T-helper 17 cell (primary cell): ENCODE data around the gene MICAL2. TPM values are rescaled to one million over a fixed set of nuclear protein-coding genes. Genes with fewer than 3 reads are reported as not detected.
A peak's percentile ranks its signal among the peaks of the same experiment; 100 is the strongest.

ENCODE experiments used
- ATAC-seq: fragments of 150-1000 bp; cut with Tn5 transposase; 2 replicates; pipeline ENCODE4 v1.10.0; 2021; ENCODE audit warnings: mild to moderate bottlenecking, moderate library complexity
- DNase-seq, 3 donors: peaks; one replicate each; pipeline versions ENCODE4 v3.0.0 to v3.0.0-alpha.2; 2020 to 2021
- H3K9me3 ChIP-seq: one replicate; pipeline ENCODE4 v1.7.0; 2013; ENCODE audit warnings: low read length, mild to moderate bottlenecking; ENCODE audit not compliant: control insufficient read depth, poor library complexity, severe bottlenecking
- H3K27ac Mint-ChIP-seq: one replicate; pipeline ENCODE4 v1.8.0; 2022; ENCODE audit warnings: mild to moderate bottlenecking, moderate library complexity, mixed read lengths
- H3K27me3 Mint-ChIP-seq: one replicate; pipeline ENCODE4 v1.8.0; 2022; ENCODE audit warnings: mixed read lengths
- H3K36me3 Mint-ChIP-seq: one replicate; pipeline ENCODE4 v1.8.0; 2022; ENCODE audit warnings: low read depth, mixed read lengths
- H3K4me1 Mint-ChIP-seq: one replicate; pipeline ENCODE4 v1.8.0; 2022; ENCODE audit warnings: mild to moderate bottlenecking, mixed read lengths
- H3K4me3 Mint-ChIP-seq: one replicate; pipeline ENCODE4 v1.8.0; 2022; ENCODE audit warnings: mild to moderate bottlenecking, moderate library complexity, mixed read lengths
- total RNA-seq, 4 donors: library from RNA in 2 of 4; stranded (reverse) in 2 of 4; gene quantifications; one replicate each; pipeline ENCODE4 v1.2.3 and lab custom pipeline; 2022 to 2026

MICAL2 gene
- total RNA-seq, 2 donors from 2014 or later, result 52.0 to 66.9 TPM

- H3K4me3 Mint-ChIP-seq, result no peak overlapping the region
- no peak for DNase-seq
- H3K4me1 Mint-ChIP-seq, result peaks cover 16% of the 10 kb centered on the region
- H3K36me3 Mint-ChIP-seq, result peaks cover 15% of the 10 kb centered on the region
- H3K9me3 ChIP-seq, result no peaks in the 10 kb centered on the region
- no peak for ATAC-seq
- H3K27me3 Mint-ChIP-seq, result no peaks in the 10 kb centered on the region
- H3K27ac Mint-ChIP-seq, result no peak overlapping the region
Measured at GRCh38 chr11:12266132-12266531, 155.7 kb downstream of the MICAL2 start.

GRCh38 chr11:12266943-12267342, 156.6 kb downstream of the MICAL2 start:
- H3K27ac Mint-ChIP-seq, result no peak overlapping the region
- H3K4me3 Mint-ChIP-seq, result no peak overlapping the region
- H3K27me3 Mint-ChIP-seq, result no peaks in the 10 kb centered on the region
- peaks cover 16% of the 10 kb centered on the region for H3K4me1 Mint-ChIP-seq
- no peaks in the 10 kb centered on the region for H3K9me3 ChIP-seq
- H3K36me3 Mint-ChIP-seq, result peaks cover 13% of the 10 kb centered on the region
- DNase-seq (no peak), ATAC-seq (no peak)

GRCh38 chr11:12267921-12268320, 157.5 kb downstream of the MICAL2 start:
- Mint-ChIP-seq H3K36me3 (peaks cover 8% of the 10 kb centered on the region), H3K4me3 (no peak overlapping the region), H3K4me1 (peaks cover 11% of the 10 kb centered on the region), H3K27me3 (no peaks in the 10 kb centered on the region), H3K27ac (no peak overlapping the region)
- no peak for DNase-seq
- ATAC-seq, result no peak
- H3K9me3 ChIP-seq, result no peaks in the 10 kb centered on the region

DNA sequence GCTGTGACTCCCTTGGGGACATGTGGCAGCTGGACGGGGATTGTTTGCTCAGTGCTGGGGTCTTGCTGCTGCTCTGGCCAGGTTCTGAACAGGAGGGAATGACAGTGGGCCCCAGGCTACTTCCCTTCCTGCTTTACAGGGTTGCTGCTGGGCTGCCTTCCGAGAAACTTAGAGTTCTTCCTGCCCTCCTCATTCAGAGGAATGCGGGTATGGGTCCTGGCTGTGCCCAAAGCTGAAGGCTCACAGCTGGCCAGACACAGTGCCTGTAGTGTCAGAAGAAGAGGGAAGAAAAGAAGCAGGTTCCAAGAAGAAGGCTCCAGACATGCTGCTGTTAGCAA, 158.7 kb downstream of the MICAL2 start:
- Mint-ChIP-seq H3K4me1 (peaks cover 11% of the 10 kb centered on the region), H3K36me3 (peaks cover 3% of the 10 kb centered on the region), H3K4me3 (no peak overlapping the region)

GRCh38 chr11:12269446-12270214, 159.2 kb downstream of the MICAL2 start:
- Mint-ChIP-seq H3K27me3 (no peaks in the 10 kb centered on the region), H3K4me3 (no peak overlapping the region), H3K36me3 (peaks cover 3% of the 10 kb centered on the region), H3K27ac (no peak overlapping the region), H3K4me1 (peaks cover 11% of the 10 kb centered on the region)
- ATAC-seq (no peak), DNase-seq (no peak)
- no peaks in the 10 kb centered on the region for H3K9me3 ChIP-seq

More for the DNA sequence above, 158.7 kb downstream of the MICAL2 start:
- Mint-ChIP-seq H3K27me3 (no peaks in the 10 kb centered on the region), H3K27ac (no peak overlapping the region)
- DNase-seq (no peak), ATAC-seq (no peak)
- H3K9me3 ChIP-seq, result no peaks in the 10 kb centered on the region

- DNase-seq, result no peak
- ATAC-seq, result no peak
- H3K27ac Mint-ChIP-seq, result peak overlapping the region; percentile 80
- peaks cover 3% of the 10 kb centered on the region for H3K36me3 Mint-ChIP-seq
- no peaks in the 10 kb centered on the region for H3K9me3 ChIP-seq
- H3K4me1 Mint-ChIP-seq, result peaks cover 14% of the 10 kb centered on the region
- H3K27me3 Mint-ChIP-seq, result no peaks in the 10 kb centered on the region
- no peak overlapping the region for H3K4me3 Mint-ChIP-seq
Measured at GRCh38 chr11:12270215-12270797, 159.9 kb downstream of the MICAL2 start.

- no peaks in the 10 kb centered on the region for H3K27me3 Mint-ChIP-seq
- peak overlapping the region; percentile 80 for H3K27ac Mint-ChIP-seq
- no peak overlapping the region for H3K4me3 Mint-ChIP-seq
- H3K4me1 Mint-ChIP-seq, result peaks cover 14% of the 10 kb centered on the region
- H3K9me3 ChIP-seq, result no peaks in the 10 kb centered on the region
- H3K36me3 Mint-ChIP-seq, result peaks cover 3% of the 10 kb centered on the region
- DNase-seq (no peak), ATAC-seq (no peak)
Measured at GRCh38 chr11:12270817-12271216, 160.4 kb downstream of the MICAL2 start.

- Mint-ChIP-seq H3K27ac (peak overlapping the region; percentile 80), H3K4me3 (no peak overlapping the region), H3K4me1 (peaks cover 14% of the 10 kb centered on the region), H3K36me3 (peaks cover 3% of the 10 kb centered on the region), H3K27me3 (no peaks in the 10 kb centered on the region)
- no peaks in the 10 kb centered on the region for H3K9me3 ChIP-seq
- ATAC-seq (no peak), DNase-seq (no peak)
Measured at GRCh38 chr11:12271241-12271640, 160.9 kb downstream of the MICAL2 start.

DNA sequence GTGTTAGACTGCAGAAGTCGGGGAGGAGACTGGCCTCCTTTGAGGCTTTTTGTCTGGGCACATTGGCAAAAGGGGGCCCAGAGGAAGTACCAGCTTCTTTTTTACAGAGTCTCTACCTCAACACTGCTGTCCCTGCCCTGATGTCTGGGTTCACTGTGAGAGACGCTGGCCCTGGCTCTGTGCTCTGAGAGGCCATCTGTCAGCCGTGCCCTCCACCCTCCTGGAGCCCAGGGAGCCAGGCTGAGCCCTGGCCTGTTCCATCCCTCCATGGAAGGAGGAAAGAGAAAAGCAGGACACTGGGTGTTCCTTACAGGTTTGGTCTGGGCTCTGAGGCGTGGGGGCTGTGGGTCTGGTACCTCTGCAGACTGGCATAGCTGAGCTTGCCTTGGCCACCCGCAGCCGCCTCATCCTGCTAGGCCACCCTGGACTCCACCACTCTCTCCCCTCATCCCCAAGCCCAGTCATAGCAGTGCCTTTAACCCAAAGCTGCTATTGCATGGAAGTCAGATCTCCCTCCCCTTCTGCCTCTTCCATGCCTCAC, 161.5 kb downstream of the MICAL2 start:
- H3K9me3 ChIP-seq, result no peaks in the 10 kb centered on the region
- Mint-ChIP-seq H3K4me1 (peaks cover 14% of the 10 kb centered on the region), H3K27me3 (no peaks in the 10 kb centered on the region), H3K36me3 (peaks cover 3% of the 10 kb centered on the region), H3K4me3 (no peak overlapping the region), H3K27ac (no peak overlapping the region)
- no peak for DNase-seq
- no peak for ATAC-seq

DNA sequence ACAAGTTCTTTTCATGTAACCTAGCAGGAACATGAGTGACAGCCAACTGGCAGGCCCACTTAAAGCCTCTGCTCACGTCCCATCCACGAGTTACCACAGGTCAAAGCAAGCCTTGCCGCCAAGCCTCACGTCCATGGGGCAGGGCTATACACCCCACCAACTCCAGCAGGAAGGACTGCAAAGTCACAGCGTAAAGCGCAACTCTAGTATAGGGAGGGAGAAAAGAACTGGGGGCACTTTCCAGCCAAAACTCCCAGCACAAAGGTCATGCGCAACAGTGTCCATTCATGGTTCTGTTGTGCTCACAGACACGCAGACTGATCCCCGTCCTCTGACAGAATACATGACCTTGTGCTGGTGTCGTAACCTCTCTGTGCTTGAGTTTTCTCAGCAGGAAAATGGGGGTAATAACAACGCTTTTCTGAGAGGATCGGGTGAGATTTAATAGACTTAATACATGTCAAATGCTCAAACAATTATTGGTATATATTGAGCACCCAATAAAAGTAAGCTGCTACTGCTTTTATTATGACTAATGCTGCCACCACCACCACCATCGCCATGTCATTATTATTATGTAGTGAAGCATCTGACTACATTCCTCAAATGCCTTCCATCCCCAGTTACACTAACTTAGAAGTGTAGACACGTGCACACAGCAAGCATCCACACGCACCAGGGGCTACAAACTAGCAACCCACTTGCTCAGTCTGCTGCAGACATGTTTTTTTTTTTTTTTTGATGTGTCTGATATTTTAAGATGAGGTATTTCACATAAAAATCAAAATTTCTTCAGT, 162.6 kb downstream of the MICAL2 start:
- no peak for ATAC-seq
- H3K4me3 Mint-ChIP-seq, result no peak overlapping the region
- peak overlapping the region; percentile 70 for H3K27ac Mint-ChIP-seq
- H3K4me1 Mint-ChIP-seq, result peaks cover 12% of the 10 kb centered on the region
- no peaks in the 10 kb centered on the region for H3K36me3 Mint-ChIP-seq
- H3K27me3 Mint-ChIP-seq, result no peaks in the 10 kb centered on the region
- no peaks in the 10 kb centered on the region for H3K9me3 ChIP-seq
- no peak for DNase-seq

GRCh38 chr11:12273618-12273995, 163.2 kb downstream of the MICAL2 start:
- Mint-ChIP-seq H3K4me1 (peaks cover 15% of the 10 kb centered on the region), H3K4me3 (no peak overlapping the region), H3K27me3 (no peaks in the 10 kb centered on the region), H3K36me3 (no peaks in the 10 kb centered on the region), H3K27ac (peak overlapping the region; percentile 70)
- H3K9me3 ChIP-seq, result no peaks in the 10 kb centered on the region
- ATAC-seq (no peak), DNase-seq (no peak)

DNA sequence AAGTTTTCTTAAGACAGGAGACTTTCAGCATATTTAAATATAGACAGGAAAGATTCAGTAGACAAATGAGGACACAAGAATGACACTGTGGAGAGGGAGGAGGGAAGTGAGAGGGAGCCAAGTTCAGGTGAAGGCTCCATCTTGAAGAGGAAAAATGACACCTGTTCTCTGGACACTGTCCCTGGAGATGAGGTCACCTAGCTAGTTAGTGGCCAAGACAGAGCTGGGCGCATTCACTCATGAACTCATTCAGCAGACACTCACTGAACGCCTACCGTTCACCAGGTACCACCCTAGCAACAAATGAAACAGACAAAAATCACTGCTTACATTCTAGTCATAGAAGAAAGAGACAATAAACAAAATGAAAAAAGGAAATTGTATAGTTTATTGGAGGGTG, 163.7 kb downstream of the MICAL2 start:
- no peaks in the 10 kb centered on the region for H3K27me3 Mint-ChIP-seq

DNA sequence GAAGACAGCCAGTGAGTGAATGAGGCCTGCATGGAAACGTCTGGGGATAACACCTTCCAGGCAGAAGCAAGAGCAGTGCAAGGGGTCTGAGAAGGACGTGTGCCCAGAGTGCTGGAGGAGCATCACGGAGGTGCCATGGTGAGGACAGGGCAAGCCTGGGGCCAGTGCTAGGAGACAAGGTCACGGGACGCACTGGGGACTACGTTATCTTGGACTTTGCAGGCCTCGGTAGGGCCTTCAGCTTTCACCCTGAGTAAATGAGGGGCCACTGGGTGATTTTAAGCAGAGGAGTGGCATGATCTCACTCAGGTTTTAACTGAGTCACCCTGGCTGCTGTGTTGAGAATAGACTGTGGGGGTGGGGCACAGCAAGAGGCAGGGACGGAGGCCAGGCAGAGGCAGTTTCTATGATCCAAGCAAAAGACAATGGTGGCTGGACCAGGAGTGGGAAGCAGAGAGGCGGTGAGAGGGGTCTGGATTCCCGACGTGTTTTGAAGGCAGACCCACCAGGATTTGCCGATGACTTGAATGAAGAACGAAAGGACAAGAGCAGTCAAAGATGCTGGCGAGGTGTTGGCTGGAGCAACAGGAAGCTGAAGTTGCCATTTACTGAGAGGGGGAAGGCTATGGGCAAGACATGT, 164.3 kb downstream of the MICAL2 start:
- DNase-seq (no peak), ATAC-seq (no peak)
- Mint-ChIP-seq H3K4me3 (no peak overlapping the region), H3K27me3 (no peaks in the 10 kb centered on the region), H3K4me1 (peaks cover 17% of the 10 kb centered on the region), H3K36me3 (no peaks in the 10 kb centered on the region), H3K27ac (peak overlapping the region; percentile 5)
- H3K9me3 ChIP-seq, result no peaks in the 10 kb centered on the region

More for the DNA sequence above, 163.7 kb downstream of the MICAL2 start:
- peak overlapping the region; percentile 5 for H3K27ac Mint-ChIP-seq
- H3K36me3 Mint-ChIP-seq, result no peaks in the 10 kb centered on the region
- peaks cover 17% of the 10 kb centered on the region for H3K4me1 Mint-ChIP-seq
- no peak for ATAC-seq
- DNase-seq, result no peak
- H3K9me3 ChIP-seq, result no peaks in the 10 kb centered on the region
- no peak overlapping the region for H3K4me3 Mint-ChIP-seq
